ENCODE data around the gene MGAT5B.

The MGAT5B gene

DNA sequence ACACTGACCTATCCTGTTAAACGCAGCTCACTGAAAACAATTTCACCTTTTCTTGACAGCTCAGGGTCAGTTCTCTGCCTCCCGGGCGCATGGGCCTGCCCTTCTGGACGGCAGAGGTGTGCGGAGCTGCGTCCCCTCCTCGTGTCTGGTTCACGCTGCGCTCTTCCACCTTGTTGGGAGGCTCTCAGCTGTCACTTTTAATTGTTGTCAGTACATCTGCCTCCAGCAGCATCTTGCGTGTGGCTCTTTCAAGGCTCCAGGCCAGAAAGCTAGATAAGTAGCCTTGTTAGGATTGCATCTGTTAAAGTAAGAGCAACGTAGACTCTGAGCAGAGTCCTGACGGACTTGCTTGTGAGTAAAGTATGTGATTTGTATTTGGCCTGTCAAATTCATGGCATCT lies 59.4 kb downstream of the MGAT5B start:
- no peak for DNase-seq (ENCODE audit: low read depth, low spot score)

DNA sequence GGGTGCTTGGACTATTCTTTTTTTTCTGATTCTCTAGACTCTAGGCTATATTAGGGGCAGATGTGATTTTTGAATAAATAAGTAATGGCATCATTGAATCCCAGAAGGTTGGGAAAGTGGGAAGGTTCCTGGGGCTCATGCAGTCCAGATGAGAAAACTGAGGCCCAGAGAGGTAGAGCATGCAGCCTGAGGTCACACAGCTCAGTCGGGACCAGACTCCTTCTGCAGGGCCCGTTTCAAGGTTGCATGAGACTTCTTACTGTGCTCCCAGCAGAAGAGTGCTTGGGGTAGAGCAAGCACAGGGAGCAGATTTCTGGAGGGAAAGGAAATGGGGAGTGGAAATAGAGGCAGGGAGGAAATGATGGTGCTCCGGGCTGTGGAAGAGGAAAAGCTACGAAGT lies 59.8 kb downstream of the MGAT5B start:
- no peak for DNase-seq (ENCODE audit: low read depth, low spot score)

DNA sequence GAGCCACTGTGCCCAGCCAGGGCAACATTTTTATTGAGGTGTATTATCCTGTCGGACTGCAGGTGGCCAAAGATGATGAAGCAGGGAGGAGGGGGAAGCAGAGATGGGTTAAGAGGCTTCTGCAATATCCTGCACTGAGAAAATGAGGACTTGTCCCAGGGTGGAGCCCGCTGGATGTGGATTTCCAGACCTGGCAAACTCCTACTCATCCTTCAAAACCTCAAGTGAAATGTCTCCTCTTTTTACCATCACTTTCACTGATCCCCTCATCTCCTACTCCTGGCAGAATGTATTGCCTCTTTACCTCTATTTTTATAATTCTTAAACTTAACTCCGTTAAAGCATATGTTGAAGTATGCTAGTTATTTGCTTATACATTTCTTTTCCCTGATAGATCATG lies 60.9 kb downstream of the MGAT5B start:
- no peak for DNase-seq (ENCODE audit: low read depth, low spot score)

DNA sequence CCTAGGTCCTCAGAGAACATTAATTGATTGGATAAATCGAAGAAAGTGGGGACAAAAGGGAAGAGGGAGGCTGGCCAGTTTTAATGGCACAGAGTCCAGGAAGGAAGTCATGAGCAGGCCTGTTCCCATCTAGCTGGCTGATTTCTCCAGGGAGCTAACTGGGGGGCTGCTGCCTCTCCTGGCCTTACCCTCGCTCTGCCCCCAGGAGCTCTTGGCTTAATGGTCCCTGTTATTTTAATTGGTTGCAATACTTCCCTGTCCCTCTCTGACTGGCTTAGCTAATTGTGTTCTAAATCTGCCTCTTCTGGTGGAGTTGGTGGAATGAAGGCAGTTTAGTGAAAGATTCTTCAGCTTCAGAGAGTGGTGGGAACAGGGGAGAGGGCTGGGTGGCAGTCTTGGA lies 61.4 kb downstream of the MGAT5B start:
- DNase-seq (ENCODE audit: low read depth, low spot score): no peak

DNA sequence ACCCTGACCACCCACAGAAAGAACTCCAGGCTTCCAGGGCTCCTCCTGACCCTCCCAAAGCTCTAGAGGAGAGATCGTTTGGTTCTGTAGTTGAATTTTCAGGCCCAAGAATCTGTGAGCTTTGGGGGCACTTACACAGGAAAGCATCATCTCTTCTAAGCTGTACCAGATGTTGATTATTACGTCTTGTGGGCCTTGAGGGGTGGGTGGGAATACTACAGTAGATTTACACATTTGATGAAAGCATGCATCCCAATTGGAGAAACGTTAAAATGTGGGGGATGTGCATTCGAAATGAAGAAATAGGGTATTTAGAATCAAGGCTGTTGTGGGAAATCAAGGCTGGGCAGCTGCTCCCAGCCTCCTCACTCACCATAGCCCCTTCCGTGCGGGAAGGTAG lies 61.9 kb downstream of the MGAT5B start:
- no peak for DNase-seq (ENCODE audit: low read depth, low spot score)

DNA sequence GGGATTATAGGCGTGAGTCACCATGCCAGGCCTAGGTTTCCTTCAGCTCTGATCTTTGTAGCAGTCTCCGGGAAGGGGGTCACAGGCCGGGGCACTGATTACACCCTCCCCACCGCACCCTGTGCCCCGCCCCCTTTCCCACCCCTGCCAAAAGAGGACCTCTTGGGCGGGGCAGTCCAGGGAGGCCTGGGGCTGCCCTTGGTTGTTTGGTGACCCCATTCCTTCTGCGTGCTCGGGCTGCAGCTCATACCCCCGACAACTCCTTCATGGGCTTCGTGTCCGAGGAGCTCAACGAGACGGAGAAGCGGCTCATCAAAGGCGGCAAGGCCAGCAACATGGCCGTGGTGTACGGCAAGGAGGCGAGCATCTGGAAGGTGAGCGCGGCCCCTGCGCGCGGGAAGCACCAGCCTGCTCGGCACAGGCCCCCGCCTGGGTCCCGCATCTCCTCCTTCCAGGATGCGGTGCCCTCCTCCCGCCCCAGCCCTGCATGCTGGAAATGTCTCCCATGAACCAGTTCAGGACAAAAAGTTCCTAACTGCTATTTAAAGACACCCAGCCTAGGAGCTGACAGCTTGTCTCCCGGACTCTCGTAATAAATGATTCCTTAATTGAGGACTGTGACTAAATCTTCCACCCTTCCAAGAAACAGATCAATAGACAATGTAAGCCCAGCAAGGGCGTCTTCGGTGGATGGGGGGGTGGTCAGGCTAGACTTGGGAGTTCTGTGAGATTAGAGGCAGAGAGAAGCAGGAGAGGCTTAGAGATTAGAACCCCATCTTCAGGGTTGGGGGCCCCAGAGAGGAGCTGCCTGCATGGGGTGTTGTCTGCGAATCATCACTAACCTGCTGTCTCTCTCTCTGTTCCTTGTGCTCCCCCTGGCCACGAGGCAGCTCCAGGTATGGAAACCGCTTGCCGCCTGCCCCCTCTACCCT lies 64.5 kb downstream of the MGAT5B start:
- DNase-seq (ENCODE audit: low read depth, low spot score): no peak

DNA sequence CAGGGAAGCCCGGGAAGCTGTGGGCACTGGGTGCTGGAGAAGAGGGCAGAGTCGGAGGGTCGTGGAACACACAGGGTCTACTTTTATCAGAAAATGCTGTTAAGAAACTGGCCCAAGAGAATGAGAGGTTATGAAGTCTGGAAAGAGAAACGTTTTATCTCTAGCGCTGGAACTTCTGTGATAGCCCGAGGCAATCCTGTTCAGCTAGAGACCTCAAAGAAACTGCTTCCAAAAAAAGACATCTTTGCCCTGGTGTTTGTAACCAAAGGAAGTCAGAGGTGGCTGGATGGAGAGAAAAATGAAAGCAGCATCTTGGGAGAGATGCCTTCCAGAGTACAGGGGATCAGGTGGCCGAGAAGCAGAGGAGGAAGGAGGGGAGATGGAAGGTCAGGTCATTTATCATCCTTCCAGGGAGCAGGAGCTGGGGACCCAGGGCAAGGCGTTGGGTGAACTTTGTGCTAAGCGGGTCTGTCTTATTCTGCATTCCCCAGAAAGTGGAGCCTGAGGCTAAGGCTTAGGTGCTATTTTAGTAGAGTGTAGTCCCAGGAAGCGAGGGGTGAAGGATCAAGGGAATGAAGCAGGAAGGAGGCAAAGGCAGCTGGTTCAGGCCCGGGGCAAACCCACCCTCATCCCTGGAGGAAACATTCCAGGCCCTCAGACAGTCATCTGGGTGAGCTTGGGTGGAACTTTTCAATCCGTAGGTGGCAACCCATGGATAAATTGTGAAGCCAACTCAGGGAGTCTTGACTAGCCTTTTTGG lies 66.5 kb downstream of the MGAT5B start:
- no peak for DNase-seq (ENCODE audit: low read depth, low spot score)

DNA sequence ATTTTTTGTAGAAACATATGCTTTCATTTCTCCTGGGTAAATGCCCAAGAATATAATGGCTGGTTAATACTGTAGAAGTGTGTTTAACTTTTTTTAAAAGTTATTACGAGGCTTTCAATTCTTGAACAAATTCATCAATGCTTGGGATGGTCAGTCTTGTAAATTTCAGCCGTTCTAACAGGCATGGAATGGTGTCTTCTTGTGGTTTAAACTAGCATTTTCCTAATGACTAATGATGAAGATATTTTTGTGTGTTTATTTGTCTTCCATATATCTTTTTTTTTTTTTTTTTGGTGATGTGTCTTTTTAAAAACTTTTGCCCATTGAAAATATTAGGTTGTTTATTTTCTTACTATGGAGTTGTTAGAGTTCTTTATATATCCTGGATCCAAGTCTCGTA lies 67.1 kb downstream of the MGAT5B start:
- no peak for DNase-seq (ENCODE audit: low read depth, low spot score)

DNA sequence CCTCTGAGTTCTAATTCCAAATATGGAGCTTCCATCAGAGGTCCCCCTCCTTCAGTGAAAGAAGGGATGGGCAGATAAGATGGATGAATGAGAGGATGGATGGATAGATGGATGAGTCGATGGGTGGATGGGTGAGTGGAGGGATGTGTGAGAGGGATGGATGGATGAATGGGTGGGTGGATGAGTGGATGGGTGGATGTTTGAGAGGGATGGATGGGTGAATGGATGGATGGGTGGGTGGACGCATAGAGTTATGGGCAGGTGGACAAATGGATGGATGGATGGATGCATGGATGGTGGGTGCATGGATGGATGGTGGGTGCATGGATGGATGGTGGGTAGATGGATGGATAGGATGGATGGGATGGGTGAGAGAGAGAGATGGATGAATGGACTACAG lies 69.0 kb downstream of the MGAT5B start:
- no peak for DNase-seq (ENCODE audit: low read depth, low spot score)

DNA sequence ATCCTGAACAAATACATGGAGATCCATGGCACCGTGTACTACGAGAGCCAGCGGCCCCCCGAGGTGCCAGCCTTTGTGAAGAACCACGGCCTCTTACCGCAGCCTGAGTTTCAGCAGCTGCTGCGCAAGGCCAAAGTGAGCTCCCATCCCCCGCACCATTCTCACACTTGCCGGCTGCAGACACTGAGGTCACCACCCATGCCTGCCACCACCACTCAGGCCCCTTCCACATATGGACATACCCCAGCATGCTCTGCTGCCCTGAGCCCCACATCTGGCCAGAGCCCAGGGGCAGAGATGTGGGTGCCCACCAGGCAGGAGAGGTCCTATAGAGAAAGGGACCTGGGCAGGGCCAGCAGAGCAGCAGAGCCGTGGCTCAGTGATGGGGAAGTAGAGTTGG lies 69.8 kb downstream of the MGAT5B start:
- DNase-seq (ENCODE audit: low read depth, low spot score): no peak

DNA sequence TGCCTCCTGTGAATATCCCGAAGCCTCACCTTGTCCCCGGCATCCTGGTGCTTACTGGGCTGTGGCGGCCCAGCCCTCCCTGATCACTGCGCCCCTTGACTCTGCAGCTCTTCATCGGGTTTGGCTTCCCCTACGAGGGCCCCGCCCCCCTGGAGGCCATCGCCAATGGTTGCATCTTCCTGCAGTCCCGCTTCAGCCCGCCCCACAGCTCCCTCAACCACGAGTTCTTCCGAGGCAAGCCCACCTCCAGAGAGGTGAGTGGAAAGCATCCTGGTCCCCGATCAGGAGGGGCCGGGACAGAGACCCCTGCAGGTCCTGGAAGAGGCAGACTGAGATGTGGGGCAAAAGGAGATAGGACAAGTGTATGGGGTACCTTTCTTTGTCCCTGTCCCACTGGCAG lies 72.1 kb downstream of the MGAT5B start:
- no peak for DNase-seq (ENCODE audit: low read depth, low spot score)

DNA sequence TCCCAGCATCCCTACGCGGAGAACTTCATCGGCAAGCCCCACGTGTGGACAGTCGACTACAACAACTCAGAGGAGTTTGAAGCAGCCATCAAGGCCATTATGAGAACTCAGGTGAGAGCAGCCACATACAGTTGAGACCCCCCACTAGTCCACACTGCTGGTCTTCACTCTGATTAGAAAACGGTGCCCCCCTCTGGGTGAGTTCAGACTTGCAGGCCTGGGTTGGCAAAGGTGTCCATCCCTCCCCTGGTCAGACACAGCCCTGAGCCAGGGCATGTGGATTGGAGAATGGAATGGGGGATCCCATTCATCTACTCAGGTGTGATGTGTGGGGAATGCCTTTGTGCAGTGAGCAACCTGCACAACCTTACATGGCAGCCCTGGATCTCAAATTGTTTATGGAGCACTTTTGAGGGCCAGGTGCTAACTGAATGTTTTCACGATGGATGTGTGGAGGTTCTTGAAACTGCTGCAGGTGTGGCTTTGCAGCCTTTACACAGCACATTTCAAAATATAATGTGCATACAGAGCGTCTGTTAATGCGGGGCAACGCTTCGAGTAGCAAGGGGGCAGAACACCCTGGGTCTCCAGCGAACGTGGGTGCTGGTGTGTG lies 72.6 kb downstream of the MGAT5B start:
- no peak for DNase-seq (ENCODE audit: low read depth, low spot score)

DNA sequence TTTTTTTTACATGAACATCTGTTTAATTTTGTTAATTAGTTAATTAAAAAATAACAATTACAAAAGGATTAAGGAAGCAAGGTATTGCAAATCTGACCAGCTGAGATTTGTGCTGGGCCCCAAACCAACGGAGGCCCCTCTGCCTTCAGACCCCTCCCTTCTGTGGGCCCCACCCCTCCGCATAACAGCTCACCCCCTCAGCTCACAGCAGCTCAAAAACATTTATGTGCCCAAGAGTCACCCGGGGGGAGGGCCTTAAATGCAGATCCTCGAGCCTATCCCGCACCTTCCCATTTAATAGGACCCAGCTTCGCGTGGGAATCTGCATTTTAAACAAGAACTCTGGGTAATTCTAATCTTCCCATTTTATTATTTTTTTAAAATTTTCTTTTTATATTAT lies 75.0 kb downstream of the MGAT5B start:
- DNase-seq (ENCODE audit: low read depth, low spot score): no peak

DNA sequence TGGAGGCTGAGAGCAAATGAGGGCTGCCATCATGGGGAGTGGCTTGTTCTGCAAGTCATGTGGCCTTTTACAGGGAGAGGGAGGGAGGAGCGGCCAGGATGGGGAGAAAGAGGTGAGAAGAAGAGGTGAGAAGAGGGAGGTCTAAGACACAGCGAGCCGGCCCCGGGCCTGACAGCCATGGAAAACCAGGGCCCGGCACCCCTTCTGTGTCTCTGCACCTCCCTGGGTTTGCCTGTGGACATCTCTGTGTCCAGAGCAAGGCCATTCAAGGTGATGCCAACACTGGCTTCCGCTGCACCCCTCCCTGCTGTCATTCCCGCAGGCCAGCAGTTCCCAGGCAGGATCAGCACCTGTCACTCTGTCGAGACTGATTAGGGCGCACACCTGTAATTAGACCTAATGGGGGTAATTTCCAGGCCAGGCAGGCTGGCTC lies 75.6 kb downstream of the MGAT5B start:
- no peak for DNase-seq (ENCODE audit: low read depth, low spot score)

DNA sequence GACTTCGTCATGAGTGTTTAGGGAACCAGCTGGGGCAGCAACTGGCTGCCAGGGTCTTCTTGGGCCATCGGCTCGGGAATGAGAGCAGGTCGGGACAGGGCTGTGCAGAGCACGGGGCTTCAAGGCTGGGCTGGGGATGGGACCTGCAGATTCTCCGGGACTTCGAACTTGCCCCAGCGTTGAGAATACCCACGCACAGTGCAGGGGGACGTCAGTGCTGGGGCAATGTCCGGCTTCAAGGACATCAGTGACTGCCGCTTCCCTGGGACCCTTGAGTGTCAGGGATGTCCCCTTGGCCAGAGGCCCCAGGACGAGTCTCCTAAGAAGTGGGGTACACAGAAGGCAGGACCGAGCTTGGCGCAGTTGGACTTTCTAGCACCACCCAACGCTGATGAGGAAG lies 76.3 kb downstream of the MGAT5B start:
- no peak for DNase-seq (ENCODE audit: low read depth, low spot score)

DNA sequence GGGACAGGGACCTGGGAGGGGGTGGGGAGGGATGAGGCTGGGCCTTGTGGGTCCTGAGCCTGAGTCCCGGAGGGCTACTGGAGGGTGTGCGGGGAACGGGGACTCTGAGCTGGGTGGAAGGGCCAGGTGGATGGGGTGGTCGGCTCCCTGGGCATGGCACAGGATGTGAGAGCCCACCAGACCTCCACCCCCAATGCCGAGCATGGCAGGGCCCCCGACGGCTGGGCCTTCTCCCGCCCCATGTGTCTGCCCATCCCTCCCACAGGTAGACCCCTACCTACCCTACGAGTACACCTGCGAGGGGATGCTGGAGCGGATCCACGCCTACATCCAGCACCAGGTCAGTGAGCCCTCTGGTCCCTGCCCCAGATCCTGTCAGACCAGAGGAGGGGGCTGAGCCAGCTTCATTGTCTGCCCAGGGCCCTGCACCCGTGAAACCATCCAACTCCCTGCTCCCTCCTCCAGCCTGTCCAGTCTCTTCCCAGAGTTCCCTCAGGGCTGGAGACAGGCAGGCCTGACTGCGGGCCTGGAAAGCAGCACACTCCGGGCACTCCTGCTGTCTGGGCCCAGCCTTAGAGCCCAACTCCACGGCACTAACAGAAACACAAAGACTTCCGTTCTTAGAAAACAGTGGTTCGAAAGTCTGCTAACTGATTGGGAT lies 78.0 kb downstream of the MGAT5B start:
- DNase-seq (ENCODE audit: low read depth, low spot score): no peak

DNA sequence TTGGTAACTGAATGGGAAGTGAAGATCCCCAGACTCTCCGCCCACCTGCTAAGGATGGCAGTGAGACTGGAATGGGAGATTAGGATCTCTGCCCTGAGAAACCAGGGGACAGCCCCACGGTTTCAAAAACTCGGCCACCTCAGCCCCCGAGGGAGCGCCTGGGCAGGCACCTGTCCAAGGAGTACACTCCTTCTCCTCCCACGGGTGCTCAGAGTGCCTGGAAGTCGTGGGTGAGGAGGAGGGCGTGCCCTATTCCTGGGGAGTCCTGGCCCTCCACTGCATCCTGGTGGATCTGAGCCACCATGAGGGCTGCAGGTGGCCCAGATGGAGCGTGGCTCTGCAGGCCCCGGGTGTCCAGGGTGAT lies 78.5 kb downstream of the MGAT5B start:
- DNase-seq (ENCODE audit: low read depth, low spot score): no peak

DNA sequence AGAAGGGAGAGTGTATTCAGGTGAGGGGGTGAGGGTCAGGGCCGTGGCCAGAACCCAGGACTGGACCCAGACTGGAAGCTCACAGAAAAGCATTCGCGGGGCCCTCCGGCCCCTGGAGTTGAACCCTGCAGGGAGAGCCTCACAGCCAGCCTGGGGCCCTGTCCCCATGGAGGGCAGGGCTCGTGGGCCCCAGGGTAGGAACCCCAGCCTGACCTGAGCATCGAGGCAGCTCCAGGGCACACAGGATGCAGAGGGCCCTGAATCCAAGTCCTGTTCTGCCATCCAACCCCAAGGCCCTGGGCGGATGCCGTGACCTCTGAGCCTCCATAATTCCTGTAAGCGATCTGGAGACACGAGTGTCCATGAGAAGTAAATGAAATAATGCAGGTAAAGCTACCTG lies 79.1 kb downstream of the MGAT5B start:
- no peak for DNase-seq (ENCODE audit: low read depth, low spot score)

DNA sequence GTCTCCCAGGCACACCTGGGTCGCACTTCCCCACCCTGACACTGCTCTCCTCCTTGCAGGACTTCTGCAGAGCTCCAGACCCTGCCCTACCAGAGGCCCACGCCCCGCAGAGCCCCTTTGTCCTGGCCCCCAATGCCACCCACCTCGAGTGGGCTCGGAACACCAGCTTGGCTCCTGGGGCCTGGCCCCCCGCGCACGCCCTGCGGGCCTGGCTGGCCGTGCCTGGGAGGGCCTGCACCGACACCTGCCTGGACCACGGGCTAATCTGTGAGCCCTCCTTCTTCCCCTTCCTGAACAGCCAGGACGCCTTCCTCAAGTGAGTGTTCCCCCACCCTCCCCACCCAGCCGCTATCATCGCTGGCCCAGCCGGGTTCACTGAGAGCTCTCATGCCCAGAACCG lies 79.6 kb downstream of the MGAT5B start:
- DNase-seq (ENCODE audit: low read depth, low spot score): no peak

DNA sequence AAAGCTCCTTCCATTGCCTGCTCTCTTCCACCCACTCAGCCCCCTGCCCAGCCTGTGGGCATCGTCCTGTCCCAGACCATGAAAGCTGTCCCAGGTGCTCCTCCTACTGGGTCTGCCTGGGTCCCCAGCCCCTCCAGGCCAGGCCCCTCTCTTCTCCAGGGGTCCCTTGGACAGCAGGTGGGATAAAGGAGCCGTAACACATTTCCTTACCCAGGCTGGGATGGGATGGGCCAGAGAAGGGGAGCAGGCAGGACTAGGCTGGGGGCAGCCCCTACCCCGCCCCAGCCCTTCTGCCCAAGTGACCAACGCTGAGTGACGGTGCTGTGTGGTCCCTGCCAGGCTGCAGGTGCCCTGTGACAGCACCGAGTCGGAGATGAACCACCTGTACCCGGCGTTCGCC lies 80.1 kb downstream of the MGAT5B start:
- DNase-seq (ENCODE audit: low read depth, low spot score): no peak

DNA sequence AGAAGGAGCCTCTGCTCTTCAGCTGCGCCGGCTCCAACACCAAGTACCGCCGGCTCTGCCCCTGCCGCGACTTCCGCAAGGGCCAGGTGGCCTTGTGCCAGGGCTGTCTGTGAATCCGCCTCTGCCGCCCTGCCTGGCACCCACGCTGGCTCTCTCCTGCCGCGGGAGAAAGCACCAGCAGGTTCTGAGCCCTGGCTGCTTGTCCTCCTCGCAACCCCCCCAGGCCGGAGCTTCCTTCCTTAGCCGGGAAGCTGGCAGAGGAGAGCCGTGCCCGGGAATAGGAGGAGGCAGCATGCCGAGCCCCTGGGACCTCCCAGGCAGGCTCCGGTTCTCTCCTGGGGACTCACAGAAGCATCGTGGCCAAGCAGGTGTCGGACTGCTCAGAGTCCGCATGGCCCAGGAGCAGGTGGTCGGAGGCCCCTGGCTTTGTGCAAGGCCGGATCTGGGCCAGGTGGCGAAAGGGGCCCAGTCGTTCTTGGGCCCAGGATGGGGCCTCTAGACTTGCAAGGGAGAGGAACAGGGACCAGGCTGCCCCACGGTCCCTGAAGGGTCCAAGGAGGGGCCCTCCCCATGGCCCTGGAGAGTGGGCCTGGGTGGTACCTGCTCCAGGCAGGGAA lies 80.6 kb downstream of the MGAT5B start:
- no peak for DNase-seq (ENCODE audit: low read depth, low spot score)

All from smooth muscle cell of the brain vasculature (primary cell).